HCT116 (cell line): ENCODE data around the gene RXRA. TPM values are rescaled to one million over a fixed set of nuclear protein-coding genes. Genes with fewer than 3 reads are reported as not detected.

Experiments used
- ATAC-seq: fragments of 200-7000 bp; cut with Tn5 transposase; 2 replicates; pipeline ENCODE4 v1.9.1; 2020; ENCODE audit warnings: mild to moderate bottlenecking, moderate library complexity
- BruUV-seq: library from RNA; stranded (reverse); fragments of 400-500 nt; replicated peaks from 2 replicates; lab custom pipeline; 2021; lab: Mats Ljungman, UMichigan
- CTCF ChIA-PET: fragments of 300-600 bp; sonication (Branson Sonifier 250); formaldehyde crosslinking; loops from one replicate; lab custom pipeline; 2021; ENCODE audit warnings: antibody characterized with exemption; lab: Charles Lee
- POLR2A ChIA-PET: fragments of 300-600, 350-600 bp; sonication (Branson Sonifier 250); formaldehyde crosslinking; loops from one replicate; lab custom pipeline; 2021; ENCODE audit warnings: antibody characterized with exemption; lab: Charles Lee
- RAD21 ChIA-PET, 2 experiments: fragments of 300-600 bp; sonication (Branson Sonifier 250); formaldehyde crosslinking; loops; one replicate each; lab custom pipeline; 2023; ENCODE audit warnings: low total read pairs in 2 of 2; ENCODE audit not compliant: uncharacterized antibody in 2 of 2, unreplicated experiment in 2 of 2, low non-redundant PET in 1 of 2; lab: Charles Lee
- DNase-seq: peaks from one replicate; pipeline ENCODE4 v3.0.0-alpha.2; 2010; ENCODE audit warnings: low read depth, low spot score
- H2AFZ ChIP-seq: fragments of 200-600 bp; shearing (Covaris generic), sonication (generic); 2 replicates; pipeline ENCODE4 v1.6.1; 2017; ENCODE audit warnings: low read depth, mixed run types, mixed read lengths, antibody characterized with exemption, low read length; ENCODE audit not compliant: poor library complexity, severe bottlenecking
- H3K27ac ChIP-seq: 2 replicates; pipeline ENCODE4 v1.5.1; 2012; ENCODE audit warnings: low read depth, low read length
- H3K27me3 ChIP-seq: fragments of 200-600 bp; sonication (generic); 2 replicates; pipeline ENCODE4 v1.6.1; 2016; ENCODE audit warnings: mixed run types, low read length, mixed read lengths; ENCODE audit not compliant: insufficient read depth
- H3K36me3 ChIP-seq, 2 experiments: fragments of 200-500 bp in 1 of 2; fragments of 200-600 bp in 1 of 2; sonication (Bioruptor generic) in 1 of 2; sonication (generic) in 1 of 2; 2 replicates each; pipeline versions ENCODE4 v1.5.1 to v1.6.1; 2014 to 2016; ENCODE audit warnings: low read length in 2 of 2, inconsistent platforms in 1 of 2, mixed read lengths in 1 of 2, mixed run types in 1 of 2; ENCODE audit not compliant: insufficient read depth in 2 of 2, control insufficient read depth in 1 of 2
- H3K4me1 ChIP-seq, 2 experiments: fragments of 200-600 bp in 1 of 2; sonication (generic) in 1 of 2; 2 replicates each; pipeline versions ENCODE4 v1.5.1 to v1.6.1; 2012 to 2017; ENCODE audit warnings: low read length in 2 of 2, inconsistent platforms in 1 of 2, mild to moderate bottlenecking in 1 of 2, mixed read lengths in 1 of 2, mixed run types in 1 of 2, moderate library complexity in 1 of 2; ENCODE audit not compliant: insufficient read depth in 2 of 2, control insufficient read depth in 1 of 2
- H3K4me2 ChIP-seq: fragments of 200-600 bp; sonication (generic); 2 replicates; pipeline ENCODE4 v1.6.1; 2017; ENCODE audit warnings: mixed run types, low read length, mixed read lengths
- H3K4me3 ChIP-seq, 2 experiments: fragments of 200-600 bp in 1 of 2; sonication (generic) in 1 of 2; replicated peaks in 1 of 2; 2 replicates each; pipeline ENCODE4 v1.5.1; 2011 to 2016; ENCODE audit warnings: low read length in 2 of 2, control low read depth in 1 of 2, low read depth in 1 of 2, mild to moderate bottlenecking in 1 of 2, mixed read lengths in 1 of 2, mixed run types in 1 of 2
- H3K79me2 ChIP-seq: fragments of 200-600 bp; sonication (generic); 2 replicates; pipeline ENCODE4 v1.6.1; 2017; ENCODE audit warnings: mild to moderate bottlenecking, mixed run types, low read length, moderate library complexity, mixed read lengths; ENCODE audit not compliant: insufficient read depth
- H3K9ac ChIP-seq: fragments of 200-600 bp; sonication (generic); 2 replicates; pipeline ENCODE4 v1.6.1; 2016; ENCODE audit warnings: low read length, mixed read lengths
- H3K9me2 ChIP-seq: fragments of 200-600 bp; sonication (generic), shearing (Covaris generic); 2 replicates; pipeline ENCODE4 v1.6.1; 2017; ENCODE audit warnings: mixed run types, mild to moderate bottlenecking, moderate library complexity; ENCODE audit not compliant: insufficient read depth
- H3K9me3 ChIP-seq, 2 experiments: fragments of 200-500 bp in 1 of 2; fragments of 200-600 bp in 1 of 2; sonication (Bioruptor generic) in 1 of 2; sonication (generic) in 1 of 2; 2 replicates each; pipeline ENCODE4 v1.6.1; 2014 to 2017; ENCODE audit warnings: low read length in 2 of 2, mixed read lengths in 2 of 2, inconsistent platforms in 1 of 2, low read depth in 1 of 2, mild to moderate bottlenecking in 1 of 2, mixed run types in 1 of 2, moderate library complexity in 1 of 2; ENCODE audit not compliant: control insufficient read depth in 1 of 2, insufficient read depth in 1 of 2
- H4K20me1 ChIP-seq: fragments of 200-600 bp; sonication (generic), shearing (Covaris generic); 2 replicates; pipeline ENCODE4 v1.6.1; 2017; ENCODE audit warnings: mixed run types, mild to moderate bottlenecking, moderate library complexity; ENCODE audit not compliant: insufficient read depth
- CBX3 ChIP-seq: IDR thresholded peaks from 2 replicates; pipeline ENCODE4 v1.6.1; 2012; ENCODE audit warnings: low read depth
- EGR1 ChIP-seq: IDR thresholded peaks from 2 replicates; pipeline ENCODE4 v1.6.1; 2012; ENCODE audit warnings: low read depth
- ELF1 ChIP-seq: IDR thresholded peaks from 2 replicates; pipeline ENCODE4 v1.6.1; 2012; ENCODE audit warnings: low read depth, borderline replicate concordance
- EZH2 ChIP-seq: fragments of 200-600 bp; sonication (generic); IDR thresholded peaks from 2 replicates; pipeline ENCODE4 v1.6.1; 2017; ENCODE audit warnings: antibody characterized with exemption, mixed run types
- EZH2phosphoT487 ChIP-seq: fragments of 200-600 bp; IDR thresholded peaks from 2 replicates; pipeline ENCODE4 v1.6.1; 2018; ENCODE audit warnings: antibody characterized with exemption, borderline replicate concordance
- FOSL1 ChIP-seq: IDR thresholded peaks from 2 replicates; pipeline ENCODE4 v1.6.1; 2012; ENCODE audit warnings: low read depth
- MAX ChIP-seq: IDR thresholded peaks from 2 replicates; pipeline ENCODE4 v1.6.1; 2012
- POLR2A ChIP-seq: IDR thresholded peaks from 2 replicates; pipeline ENCODE4 v1.7.0; 2011; ENCODE audit warnings: borderline replicate concordance; ENCODE audit not compliant: insufficient read depth, insufficient read length; ENCODE audit errors: extremely low read depth
- POLR2AphosphoS5 ChIP-seq: IDR thresholded peaks from 2 replicates; pipeline ENCODE4 v1.6.1; 2011; ENCODE audit warnings: mild to moderate bottlenecking, low read depth, low read length, moderate library complexity
- RAD21 ChIP-seq: IDR thresholded peaks from 2 replicates; pipeline ENCODE4 v1.6.1; 2012; ENCODE audit warnings: low read depth, mild to moderate bottlenecking
- SIN3A ChIP-seq: IDR thresholded peaks from 2 replicates; pipeline ENCODE4 v1.6.1; 2012; ENCODE audit warnings: low read depth
- TCF7L2 ChIP-seq: IDR thresholded peaks from 2 replicates; pipeline ENCODE4 v1.7.0; 2011; ENCODE audit warnings: borderline replicate concordance, inconsistent platforms; ENCODE audit not compliant: insufficient read depth, insufficient read length; ENCODE audit errors: extremely low read depth
- YY1 ChIP-seq: IDR thresholded peaks from 2 replicates; pipeline ENCODE4 v1.6.1; 2011; ENCODE audit warnings: low read length, low read depth, moderate library complexity, mild to moderate bottlenecking; ENCODE audit not compliant: insufficient replicate concordance; ENCODE audit errors: extremely low read depth
- ZFX ChIP-seq: fragments of 450-650 bp; IDR thresholded peaks from 2 replicates; pipeline ENCODE4 v1.6.1; 2017
- ZNF274 ChIP-seq: fragments of 200-500 bp; sonication (Bioruptor generic); IDR thresholded peaks from 2 replicates; pipeline ENCODE4 v1.6.1; 2014; ENCODE audit warnings: mild to moderate bottlenecking, low read depth, low read length, inconsistent platforms
- intact Hi-C: fragments of 100-400 bp; cut with micrococcal nuclease; formaldehyde crosslinking; loops from 2 replicates; pipeline ENCODE4 v1.10.0; 2022
- total RNA-seq: library from RNA; stranded (reverse); gene quantifications from one replicate; pipeline ENCODE4 v1.2.1, GENCODE V29; 2021; ENCODE audit not compliant: unreplicated experiment
- TF ChIP-seq, protein P1 (sequence below): IDR thresholded peaks from 2 replicates; pipeline ENCODE4 v1.6.1; 2012; ENCODE audit warnings: low read depth

Gene RXRA
- total RNA-seq, 1 experiment from 2014 or later, result 43.9 TPM

DNA sequence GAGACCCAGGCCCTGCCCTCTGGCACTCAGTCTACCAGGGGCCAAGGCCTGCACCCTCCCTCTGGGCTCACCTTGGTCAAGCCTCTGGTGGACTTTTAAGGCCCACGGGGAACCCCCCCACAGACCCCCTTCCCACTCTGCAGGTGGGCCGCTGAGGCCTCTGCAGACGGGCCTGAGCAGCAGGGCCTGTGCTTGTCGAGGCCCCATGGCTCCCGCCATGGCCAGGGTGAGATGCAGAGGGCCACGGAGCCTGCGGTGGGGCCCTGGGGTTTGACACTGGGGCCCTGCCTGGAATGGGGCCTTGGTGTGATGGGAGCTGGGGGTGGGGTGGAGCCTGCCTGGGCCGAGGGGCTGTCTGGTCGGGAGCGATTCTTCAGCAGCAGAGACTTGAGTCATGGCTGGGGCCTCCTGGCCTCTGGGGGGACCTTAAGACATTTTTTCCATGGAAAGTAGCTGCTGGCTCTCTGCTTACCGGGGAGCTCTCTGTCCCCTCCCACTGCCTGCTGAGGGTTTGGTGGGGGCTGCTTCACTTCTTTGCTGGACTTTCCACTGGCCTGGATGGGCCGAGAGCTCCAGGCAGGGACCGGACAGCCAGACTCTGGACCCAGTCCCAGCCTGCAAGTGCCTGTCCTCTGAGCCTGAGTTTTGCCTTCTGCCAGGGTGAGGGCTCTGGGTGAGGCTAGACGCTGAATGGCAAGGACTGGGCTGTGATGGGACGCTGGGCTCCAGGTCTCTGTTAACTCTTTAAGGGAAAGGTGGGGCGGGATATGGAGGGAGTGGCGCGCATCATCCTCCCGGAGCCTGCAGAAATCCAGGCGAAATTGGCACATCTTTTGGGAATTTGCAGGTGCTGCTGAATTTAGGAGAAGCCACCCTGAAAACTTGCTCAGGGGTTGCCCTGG, 132.2 kb downstream of the RXRA start:
- intact Hi-C loops, result no loop called here
- ChIA-PET RAD21 (no interaction called here), CTCF (no interaction called here)
- no peak for ATAC-seq
- H3K27ac ChIP-seq, result no peak overlapping the region
- H3K4me1 ChIP-seq, result peaks cover 6 to 15% of the 10 kb centered on the region in 2 experiments; a peak in 3 of 4 replicates
- H2AFZ ChIP-seq, result no peak overlapping the region
- TF ChIP-seq POLR2A, result no peak
- TF ChIP-seq TCF7L2, result no peak
- no peak for TF ChIP-seq CBX3
- TF ChIP-seq, all 23 proteins: peak for 0
- no peaks in the 10 kb centered on the region for H4K20me1 ChIP-seq
- H3K36me3 ChIP-seq, result no peaks in the 10 kb centered on the region
- BruUV-seq, result no TSS peak
- peaks cover 0 to 11% of the 10 kb centered on the region in 2 experiments; a peak in 1 of 4 replicates for H3K9me3 ChIP-seq
- no peaks in the 10 kb centered on the region for H3K79me2 ChIP-seq
- no peak overlapping the region for H3K4me3 ChIP-seq
- no peaks in the 10 kb centered on the region for H3K27me3 ChIP-seq
- no peak overlapping the region for H3K9ac ChIP-seq
- no peaks in the 10 kb centered on the region for H3K9me2 ChIP-seq
- no peak overlapping the region for H3K4me2 ChIP-seq
- no peak for DNase-seq
- POLR2A ChIA-PET, result interaction anchor here (0.7 kb wide), 1 partner anchor 901 kb away, joined by 3 read pairs; no protein-coding TSS in a partner anchor

DNA sequence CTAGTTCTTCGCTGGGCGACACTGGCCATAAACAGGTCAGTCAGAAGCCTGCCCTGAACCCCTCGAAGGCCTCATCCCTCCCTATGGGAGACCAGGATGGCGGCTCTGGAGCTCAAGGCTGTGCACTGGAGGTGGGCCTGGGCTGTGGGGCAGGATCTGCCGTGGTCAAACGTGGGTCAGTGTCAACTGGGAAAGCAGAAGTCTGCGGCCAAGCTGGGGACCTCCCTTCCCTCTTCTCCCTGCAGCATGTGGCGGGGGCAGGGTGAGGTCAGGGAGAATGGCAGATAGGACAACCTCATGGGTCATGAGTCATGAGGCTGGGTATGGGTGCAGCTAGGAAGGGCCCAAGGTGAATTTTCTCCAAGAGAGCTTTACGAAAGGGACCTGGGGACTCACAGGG, 132.9 kb downstream of the RXRA start:
- no peak overlapping the region for H3K9ac ChIP-seq
- ChIA-PET POLR2A (no interaction called here), CTCF (no interaction called here), RAD21 (no interaction called here)
- H3K27ac ChIP-seq, result no peak overlapping the region
- no peaks in the 10 kb centered on the region for H3K36me3 ChIP-seq
- no peaks in the 10 kb centered on the region for H3K9me2 ChIP-seq
- intact Hi-C loops, result no loop called here
- H3K4me2 ChIP-seq, result no peak overlapping the region
- no peaks in the 10 kb centered on the region for H4K20me1 ChIP-seq
- DNase-seq (no peak), ATAC-seq (no peak)
- H3K79me2 ChIP-seq, result no peaks in the 10 kb centered on the region
- BruUV-seq, result no TSS peak
- H2AFZ ChIP-seq, result no peak overlapping the region
- H3K4me3 ChIP-seq, result no peak overlapping the region
- H3K9me3 ChIP-seq, result peaks cover 0 to 11% of the 10 kb centered on the region in 2 experiments; a peak in 1 of 4 replicates
- peaks cover 6 to 15% of the 10 kb centered on the region in 2 experiments; a peak in 3 of 4 replicates for H3K4me1 ChIP-seq
- H3K27me3 ChIP-seq, result no peaks in the 10 kb centered on the region
- TF ChIP-seq EZH2 (no peak), MAX (no peak), ELF1 (no peak), SIN3A (no peak), FOSL1 (no peak), EZH2phosphoT487 (no peak), TCF7L2 (no peak), POLR2A (no peak), RAD21 (no peak), EGR1 (no peak), POLR2AphosphoS5 (no peak), ZNF274 (no peak), YY1 (no peak), ZFX (no peak), CBX3 (no peak)
- TF ChIP-seq, protein P1, sequence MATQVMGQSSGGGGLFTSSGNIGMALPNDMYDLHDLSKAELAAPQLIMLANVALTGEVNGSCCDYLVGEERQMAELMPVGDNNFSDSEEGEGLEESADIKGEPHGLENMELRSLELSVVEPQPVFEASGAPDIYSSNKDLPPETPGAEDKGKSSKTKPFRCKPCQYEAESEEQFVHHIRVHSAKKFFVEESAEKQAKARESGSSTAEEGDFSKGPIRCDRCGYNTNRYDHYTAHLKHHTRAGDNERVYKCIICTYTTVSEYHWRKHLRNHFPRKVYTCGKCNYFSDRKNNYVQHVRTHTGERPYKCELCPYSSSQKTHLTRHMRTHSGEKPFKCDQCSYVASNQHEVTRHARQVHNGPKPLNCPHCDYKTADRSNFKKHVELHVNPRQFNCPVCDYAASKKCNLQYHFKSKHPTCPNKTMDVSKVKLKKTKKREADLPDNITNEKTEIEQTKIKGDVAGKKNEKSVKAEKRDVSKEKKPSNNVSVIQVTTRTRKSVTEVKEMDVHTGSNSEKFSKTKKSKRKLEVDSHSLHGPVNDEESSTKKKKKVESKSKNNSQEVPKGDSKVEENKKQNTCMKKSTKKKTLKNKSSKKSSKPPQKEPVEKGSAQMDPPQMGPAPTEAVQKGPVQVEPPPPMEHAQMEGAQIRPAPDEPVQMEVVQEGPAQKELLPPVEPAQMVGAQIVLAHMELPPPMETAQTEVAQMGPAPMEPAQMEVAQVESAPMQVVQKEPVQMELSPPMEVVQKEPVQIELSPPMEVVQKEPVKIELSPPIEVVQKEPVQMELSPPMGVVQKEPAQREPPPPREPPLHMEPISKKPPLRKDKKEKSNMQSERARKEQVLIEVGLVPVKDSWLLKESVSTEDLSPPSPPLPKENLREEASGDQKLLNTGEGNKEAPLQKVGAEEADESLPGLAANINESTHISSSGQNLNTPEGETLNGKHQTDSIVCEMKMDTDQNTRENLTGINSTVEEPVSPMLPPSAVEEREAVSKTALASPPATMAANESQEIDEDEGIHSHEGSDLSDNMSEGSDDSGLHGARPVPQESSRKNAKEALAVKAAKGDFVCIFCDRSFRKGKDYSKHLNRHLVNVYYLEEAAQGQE, result no peak
